K562 (cell line): ENCODE measurements around the gene NRG2. TPM values are rescaled to one million over a fixed set of nuclear protein-coding genes. Genes with fewer than 3 reads are reported as not detected.

Experiments
- CREM ChIP-seq: IDR thresholded peaks from 2 replicates; pipeline ENCODE4 v1.6.1; 2014; ENCODE audit warnings: antibody characterized with exemption, low read depth
- CTBP1 ChIP-seq: fragments of 450-650 bp; IDR thresholded peaks from 2 replicates; pipeline ENCODE4 v1.6.1; 2016; ENCODE audit warnings: borderline replicate concordance
- ELF1 ChIP-seq: fragments of 200-800 bp; sonication (Bioruptor generic); IDR thresholded peaks from 2 replicates; pipeline ENCODE4 v1.6.1; 2016; ENCODE audit warnings: missing genetic modification characterization, missing compliant biosample characterization
- ETV1 ChIP-seq: fragments of 450-650 bp; conservative IDR thresholded peaks from 2 replicates; pipeline ENCODE4 v1.6.1; 2016; ENCODE audit warnings: missing genetic modification characterization, control low read depth, low read depth, missing compliant biosample characterization
- HIVEP1 ChIP-seq: fragments of 250-450 bp; sonication (Bioruptor Pico); IDR thresholded peaks from 2 replicates; pipeline ENCODE4 v1.4.0; 2020; ENCODE audit warnings: mild to moderate bottlenecking
- KLF13 ChIP-seq: fragments of 450-650 bp; IDR thresholded peaks from 2 replicates; pipeline ENCODE4 v1.6.1; 2016; ENCODE audit warnings: missing genetic modification characterization, low read depth, mild to moderate bottlenecking, missing compliant biosample characterization, moderate library complexity, borderline replicate concordance
- MEF2A ChIP-seq: IDR thresholded peaks from 2 replicates; pipeline ENCODE4 v1.6.1; 2011; ENCODE audit warnings: low read depth, mild to moderate bottlenecking, low read length, moderate library complexity; ENCODE audit not compliant: control insufficient read depth
- MYC ChIP-seq, 2 experiments: fragments of 250-450 bp in 1 of 2; sonication (Bioruptor Pico) in 1 of 2; IDR thresholded peaks; 2 replicates each; pipeline versions ENCODE4 v1.5.1 to v1.6.1; 2012 to 2021; ENCODE audit warnings: low read depth in 2 of 2, borderline replicate concordance in 1 of 2, improper control_type of control experiment in 1 of 2, low read length in 1 of 2, mild to moderate bottlenecking in 1 of 2, moderate library complexity in 1 of 2
- NEUROD1 ChIP-seq: fragments of 150-350 bp; IDR thresholded peaks from 2 replicates; pipeline ENCODE4 v1.6.1; 2014; ENCODE audit warnings: borderline replicate concordance, low read length, low read depth; ENCODE audit not compliant: partially characterized antibody
- NRF1 ChIP-seq, 2 experiments: fragments of 450-650 bp; IDR thresholded peaks in 1 of 2; conservative IDR thresholded peaks in 1 of 2; 2 replicates each; pipeline ENCODE4 v1.6.1; 2014; ENCODE audit warnings: mild to moderate bottlenecking in 2 of 2
- RAD21 ChIP-seq, 2 experiments: fragments of 250-450 bp in 1 of 2; fragments of 450-650 bp in 1 of 2; sonication (Bioruptor Pico) in 1 of 2; formaldehyde crosslinking in 1 of 2; IDR thresholded peaks in 1 of 2; conservative IDR thresholded peaks in 1 of 2; 2 replicates each; pipeline versions ENCODE4 v1.4.0 to v1.8.0; 2020 to 2022; ENCODE audit warnings: mild to moderate bottlenecking in 2 of 2, moderate library complexity in 1 of 2
- RB1 ChIP-seq: fragments of 450-650 bp; IDR thresholded peaks from 2 replicates; pipeline ENCODE4 v1.6.1; 2017; ENCODE audit warnings: low read depth, mild to moderate bottlenecking
- YY1 ChIP-seq, 3 experiments: IDR thresholded peaks; 2 replicates each; pipeline ENCODE4 v1.6.1; 2011; ENCODE audit warnings: low read length in 2 of 3, mild to moderate bottlenecking in 2 of 3, moderate library complexity in 2 of 3, borderline replicate concordance in 1 of 3, control low read depth in 1 of 3, low read depth in 1 of 3; ENCODE audit not compliant: insufficient read depth in 3 of 3, insufficient replicate concordance in 2 of 3, control insufficient read depth in 1 of 3, insufficient read length in 1 of 3; ENCODE audit errors: extremely low read depth in 1 of 3
- ZNF263 ChIP-seq: sonication (generic); formaldehyde crosslinking; IDR thresholded peaks from 2 replicates; pipeline ENCODE4 v1.8.0; 2022; ENCODE audit warnings: mild to moderate bottlenecking, missing genetic modification reagents, borderline replicate concordance
- polyA plus RNA-seq, 8 experiments: library from polyadenylated mRNA; depleted of rRNA in 4 of 8; stranded (reverse) in 5 of 8; unstranded in 3 of 8; fragments of >200 nt; fragmentation: Nextera tagmentation in 2 of 8; fragmentation: Illumina TruSeq in 1 of 8; extraction: Ambion mirVana in 2 of 8; extraction: Trizol in 1 of 8; gene quantifications; 2 replicates each; pipeline versions ENCODE4 v1.2.1 to v1.2.3, GENCODE V29; 2011 to 2014; ENCODE audit warnings: inconsistent platforms in 1 of 8, missing spikeins in 1 of 8
- total RNA-seq, 7 experiments: library from RNA; depleted of rRNA in 6 of 7; stranded (reverse); fragments of >200 nt in 6 of 7; fragmentation: Illumina TruSeq in 2 of 7; extraction: Trizol in 2 of 7; gene quantifications; 2 replicates each; pipeline versions ENCODE4 v1.2.1 to v1.2.3, GENCODE V29; 2011 to 2021; ENCODE audit warnings: low replicate concordance in 1 of 7
- TF ChIP-seq, protein P1 (sequence below), 3 experiments: fragments of 200-800 bp in 1 of 3; sonication (Bioruptor generic) in 1 of 3; sonication (generic) in 1 of 3; formaldehyde crosslinking in 1 of 3; IDR thresholded peaks; 2 replicates each; pipeline versions ENCODE4 v1.6.1 to v1.8.0; 2016 to 2022; ENCODE audit warnings: mild to moderate bottlenecking in 2 of 3, missing compliant biosample characterization in 2 of 3, missing genetic modification characterization in 2 of 3, missing genetic modification reagents in 1 of 3
- TF ChIP-seq, protein P2 (sequence below): IDR thresholded peaks from 2 replicates; pipeline ENCODE4 v1.6.1; 2011; ENCODE audit warnings: borderline replicate concordance, low read depth, mild to moderate bottlenecking, moderate library complexity, low read length; ENCODE audit not compliant: insufficient read depth, poor library complexity, severe bottlenecking
- TF ChIP-seq, protein P3 (sequence below): fragments of 450-650 bp; IDR thresholded peaks from 2 replicates; pipeline ENCODE4 v1.6.1; 2014; ENCODE audit warnings: low read depth, mild to moderate bottlenecking, moderate library complexity, borderline replicate concordance

Gene NRG2
- total and polyA plus RNA-seq, 9 of the 15 experiments (the other 6 are each of a cell fraction or from before 2014, with no cell fraction given), result not detected

DNA sequence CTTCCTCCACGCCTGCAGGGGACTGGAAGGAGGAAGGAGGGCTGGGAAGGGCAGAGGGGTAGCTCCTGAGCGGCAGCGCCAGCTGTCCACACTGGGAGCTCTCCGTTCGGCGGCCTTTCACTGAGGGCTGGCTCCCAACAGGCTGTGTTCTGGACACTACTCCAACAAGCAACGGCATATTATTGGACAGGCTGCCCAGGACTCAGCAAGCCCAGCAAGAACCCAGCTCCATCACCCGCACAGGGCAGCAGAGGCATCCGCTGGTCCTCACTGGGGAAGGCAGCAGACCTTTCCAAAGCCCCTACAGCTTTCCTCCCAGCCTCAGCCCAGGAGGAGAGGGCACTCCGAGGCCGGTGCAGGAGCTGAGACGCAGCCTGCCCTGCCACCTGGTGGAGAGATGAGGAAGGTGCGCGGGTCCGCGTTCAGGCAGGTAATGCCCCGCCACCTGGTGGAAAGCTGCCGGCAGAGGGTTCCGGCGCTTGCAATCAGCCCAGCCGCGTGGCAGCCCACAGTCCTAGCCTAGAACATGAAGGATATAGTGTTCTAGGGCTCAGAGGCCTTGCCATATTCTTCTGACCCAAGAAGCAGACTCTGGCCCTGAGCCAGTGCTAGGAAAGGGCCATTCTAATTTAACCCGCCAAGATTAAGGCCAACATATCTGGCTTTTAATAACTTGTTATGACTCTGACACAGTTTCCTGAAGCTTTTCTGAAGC is 74.4 kb downstream of the NRG2 start (continued):
- TF ChIP-seq, protein P1, sequence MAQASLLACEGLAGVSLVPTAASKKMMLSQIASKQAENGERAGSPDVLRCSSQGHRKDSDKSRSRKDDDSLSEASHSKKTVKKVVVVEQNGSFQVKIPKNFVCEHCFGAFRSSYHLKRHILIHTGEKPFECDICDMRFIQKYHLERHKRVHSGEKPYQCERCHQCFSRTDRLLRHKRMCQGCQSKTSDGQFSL (CRISPR knock-in tag; IDR thresholded peaks at IDR 0.05), result peak; percentile 67; the same call in 1 of the 2 replicates
- TF ChIP-seq, protein P1 (tag; IDR thresholded peaks at IDR 0.05), result no peak
- TF ChIP-seq, protein P2, sequence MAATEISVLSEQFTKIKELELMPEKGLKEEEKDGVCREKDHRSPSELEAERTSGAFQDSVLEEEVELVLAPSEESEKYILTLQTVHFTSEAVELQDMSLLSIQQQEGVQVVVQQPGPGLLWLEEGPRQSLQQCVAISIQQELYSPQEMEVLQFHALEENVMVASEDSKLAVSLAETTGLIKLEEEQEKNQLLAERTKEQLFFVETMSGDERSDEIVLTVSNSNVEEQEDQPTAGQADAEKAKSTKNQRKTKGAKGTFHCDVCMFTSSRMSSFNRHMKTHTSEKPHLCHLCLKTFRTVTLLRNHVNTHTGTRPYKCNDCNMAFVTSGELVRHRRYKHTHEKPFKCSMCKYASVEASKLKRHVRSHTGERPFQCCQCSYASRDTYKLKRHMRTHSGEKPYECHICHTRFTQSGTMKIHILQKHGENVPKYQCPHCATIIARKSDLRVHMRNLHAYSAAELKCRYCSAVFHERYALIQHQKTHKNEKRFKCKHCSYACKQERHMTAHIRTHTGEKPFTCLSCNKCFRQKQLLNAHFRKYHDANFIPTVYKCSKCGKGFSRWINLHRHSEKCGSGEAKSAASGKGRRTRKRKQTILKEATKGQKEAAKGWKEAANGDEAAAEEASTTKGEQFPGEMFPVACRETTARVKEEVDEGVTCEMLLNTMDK, result peak; percentile 82
- peak; percentile 97 for TF ChIP-seq RB1
- TF ChIP-seq RAD21 (CRISPR knock-in tag; conservative IDR thresholded peaks at IDR 0.05 in 1 of 2, IDR thresholded peaks at IDR 0.05 in 1 of 2), result peak; percentile 97 to 99
- 0 out of 2 replicates have a peak, but pooled peaks have one; percentile 11 for TF ChIP-seq KLF13 (tag)
- peak; percentile 61 to 71 for TF ChIP-seq NRF1 (conservative IDR thresholded peaks at IDR 0.05 in 1 of 2, IDR thresholded peaks at IDR 0.05 in 1 of 2)
- peak in 1 of 3 experiments; percentile 66 for TF ChIP-seq YY1 (IDR thresholded peaks at IDR 0.05; ENCODE audit: borderline replicate concordance in 1 of 3, control insufficient read depth in 1 of 3, extremely low read depth in 1 of 3, insufficient read depth in 3 of 3, insufficient read length in 1 of 3, insufficient replicate concordance in 2 of 3, low read depth in 1 of 3, low read length in 2 of 3)
- TF ChIP-seq, protein P3, sequence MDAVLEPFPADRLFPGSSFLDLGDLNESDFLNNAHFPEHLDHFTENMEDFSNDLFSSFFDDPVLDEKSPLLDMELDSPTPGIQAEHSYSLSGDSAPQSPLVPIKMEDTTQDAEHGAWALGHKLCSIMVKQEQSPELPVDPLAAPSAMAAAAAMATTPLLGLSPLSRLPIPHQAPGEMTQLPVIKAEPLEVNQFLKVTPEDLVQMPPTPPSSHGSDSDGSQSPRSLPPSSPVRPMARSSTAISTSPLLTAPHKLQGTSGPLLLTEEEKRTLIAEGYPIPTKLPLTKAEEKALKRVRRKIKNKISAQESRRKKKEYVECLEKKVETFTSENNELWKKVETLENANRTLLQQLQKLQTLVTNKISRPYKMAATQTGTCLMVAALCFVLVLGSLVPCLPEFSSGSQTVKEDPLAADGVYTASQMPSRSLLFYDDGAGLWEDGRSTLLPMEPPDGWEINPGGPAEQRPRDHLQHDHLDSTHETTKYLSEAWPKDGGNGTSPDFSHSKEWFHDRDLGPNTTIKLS, result peak; percentile 93; the same call in 1 of the 2 replicates
- 0 out of 2 replicates have a peak, but pooled peaks have one; percentile 28 for TF ChIP-seq ELF1 (tag)
- peak; percentile 74; the same call in 1 of the 2 replicates for TF ChIP-seq CTBP1
- peak; percentile 78 for TF ChIP-seq MYC (IDR thresholded peaks at IDR 0.05; ENCODE audit: low read depth, low read length)
- no peak for TF ChIP-seq MYC (CRISPR knock-in tag; IDR thresholded peaks at IDR 0.05; ENCODE audit: borderline replicate concordance, low read depth)
- TF ChIP-seq ETV1 (tag), result peak; percentile 70
- peak; percentile 16 for TF ChIP-seq NEUROD1
- TF ChIP-seq CREM, result peak; percentile 58
- no peak for TF ChIP-seq HIVEP1
- peak; percentile 21; the same call in 1 of the 2 replicates for TF ChIP-seq MEF2A
- peak; percentile 70; the same call in 1 of the 2 replicates for TF ChIP-seq ZNF263 (CRISPR knock-in tag)
